ENCODE data around the gene NOTO. TPM values are rescaled to one million over a fixed set of nuclear protein-coding genes. Genes with fewer than 3 reads are reported as not detected.

The NOTO gene
- total and polyA plus RNA-seq, 2 donors (not counting 3 experiments of a cell fraction or from before 2014, with no cell fraction given) = not detected

DNA sequence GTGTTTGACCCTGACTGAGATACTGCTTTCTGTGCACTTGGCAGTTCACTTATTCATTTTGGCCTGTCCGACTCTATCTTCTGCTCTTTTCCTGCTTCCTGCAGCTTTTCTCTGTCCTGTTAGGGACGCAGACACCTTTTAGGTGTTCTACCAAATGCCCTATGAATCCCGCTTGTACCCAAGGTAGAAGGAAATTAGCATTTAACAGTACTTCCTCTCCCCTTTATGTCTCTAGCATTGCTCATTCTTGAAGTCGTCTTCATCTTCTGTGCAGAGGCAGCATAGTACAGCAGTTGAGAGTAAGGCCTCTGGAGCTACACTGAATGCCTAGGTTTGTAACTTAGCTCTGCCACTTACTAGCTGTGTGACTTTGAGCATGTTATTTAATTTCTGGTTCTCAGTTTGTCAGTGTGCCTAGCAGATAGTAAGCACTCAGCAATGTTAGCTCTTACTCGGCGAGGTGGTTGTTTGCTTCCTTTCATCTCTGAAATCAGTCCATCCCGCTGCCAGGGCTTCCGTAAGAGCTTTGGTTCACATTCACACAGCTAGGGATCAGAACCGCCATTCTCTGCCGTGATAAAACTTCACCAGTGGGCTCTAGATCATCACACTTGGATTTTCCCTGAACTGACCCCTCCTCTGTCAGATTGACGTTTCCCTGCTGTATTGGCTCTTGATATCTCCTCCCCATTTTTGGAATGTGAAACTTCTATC is 33.1 kb downstream of the NOTO start:
- H3K9me1 ChIP-seq (replicated peaks; ENCODE audit: control insufficient read depth, extremely low read depth, insufficient read depth, low read length) = no peaks in the 10 kb centered on the region
- peak; percentile 9 for DNase-seq (ENCODE audit: low read depth, low spot score)
- FAIRE-seq = peak; percentile 50
- intact Hi-C loops (cut with micrococcal nuclease) (no loop called here), dilution Hi-C loops (cut with MboI; ENCODE audit: extremely low pct_ligation_motif_present, low sequenced_read_pairs) (no loop called here)
- BruUV-seq (replicated peaks) = no TSS peak
- no peak overlapping the region for H2AFZ ChIP-seq (ENCODE audit: low read depth, low read length)
- H3K4me2 ChIP-seq (ENCODE audit: insufficient read depth, low read length) = peak overlapping the region; percentile 97
- H3K4me1 ChIP-seq (ENCODE audit: control insufficient read depth, extremely low read depth, insufficient read depth, low read length) = peaks cover 38% of the 10 kb centered on the region
- H3K79me2 ChIP-seq (ENCODE audit: control insufficient read depth, insufficient read depth, low read length) = peaks cover 63% of the 10 kb centered on the region
- H3K36me3 ChIP-seq (ENCODE audit: control insufficient read depth in 2 of 2, extremely low read depth in 1 of 2, insufficient read depth in 2 of 2, low read length in 2 of 2) = peaks cover 0 to 7% of the 10 kb centered on the region in 2 experiments
- H3K27ac ChIP-seq (ENCODE audit: insufficient read depth, low read depth, low read length) = no peak overlapping the region
- peak overlapping the region; percentile 85 for H3K9ac ChIP-seq (replicated peaks; ENCODE audit: extremely low read depth, insufficient read depth, low read length)
- no peaks in the 10 kb centered on the region for H3K27me3 ChIP-seq (ENCODE audit: control insufficient read depth in 2 of 2, insufficient read depth in 2 of 2, low read length in 2 of 2)
- H3K9me3 ChIP-seq (replicated peaks; ENCODE audit: control insufficient read depth, insufficient read depth, low read length) = no peaks in the 10 kb centered on the region
- H3K4me3 ChIP-seq (replicated peaks in 1 of 3; ENCODE audit: insufficient read depth in 1 of 3, low read depth in 1 of 3, low read length in 3 of 3) = peak overlapping the region; percentile 76 to 90 (median 85)
- H4K20me1 ChIP-seq (replicated peaks; ENCODE audit: control insufficient read depth, extremely low read depth, insufficient read depth, low read length) = no peaks in the 10 kb centered on the region
- ChIA-PET CTCF (interaction anchor here (1.0 to 2.8 kb wide), 3 partner anchors 15 to 55 kb away, joined by 3 to 8 read pairs (median 4); no protein-coding TSS in a partner anchor), POLR2A (interaction anchor here (1.4 kb wide), 1 partner anchor 9 kb away, joined by 3 read pairs; no protein-coding TSS in a partner anchor)
- TF ChIP-seq MYC (IDR thresholded peaks at IDR 0.05; ENCODE audit: low read depth, low read length) (no peak), EZH2 (IDR thresholded peaks at IDR 0.05; ENCODE audit: borderline replicate concordance, low read depth, low read length, severe bottlenecking) (no peak), JUN (IDR thresholded peaks at IDR 0.05; ENCODE audit: borderline replicate concordance, insufficient read depth, insufficient read length, low read depth) (no peak), POLR2A (IDR thresholded peaks at IDR 0.05; ENCODE audit: low read depth, low read length) (no peak), FOS (IDR thresholded peaks at IDR 0.05; ENCODE audit: borderline replicate concordance, insufficient read depth, low read length) (no peak), GATA2 (IDR thresholded peaks at IDR 0.05; ENCODE audit: insufficient read depth, insufficient read length, low read depth, low read length) (no peak), CTCF (IDR thresholded peaks at IDR 0.05; ENCODE audit: extremely low read depth in 1 of 2, insufficient read depth in 1 of 2, low read depth in 1 of 2, low read length in 2 of 2) (no peak), MAX (IDR thresholded peaks at IDR 0.05; ENCODE audit: insufficient read depth, insufficient read length) (no peak), POLR2AphosphoS5 (IDR thresholded peaks at IDR 0.05; ENCODE audit: insufficient read depth, low read depth, low read length) (no peak)

Data from endothelial cell of umbilical vein (primary cell).